T-helper 2 cell treated with Interferon-gamma antibody and Interleukin-4, amounts not matched to agents 5 μg/mL and 100 μg/mL, for 36 hours (primary cell): Measurements from ENCODE around the gene PPT1.
"Not testable (repeated sequence)": the region's sequence is repeated elsewhere in the genome, so short reads cannot be mapped to it uniquely, and the experiment has no call there.

Experiments
- DNase-seq: peaks from one replicate; pipeline ENCODE4 v3.0.0; 2021; ENCODE audit warnings: low spot score
- H3K27ac Mint-ChIP-seq: one replicate; pipeline ENCODE4 v1.8.0; 2021; ENCODE audit warnings: mild to moderate bottlenecking, mixed read lengths
- H3K27me3 Mint-ChIP-seq: one replicate; pipeline ENCODE4 v1.8.0; 2021; ENCODE audit warnings: low read depth, mixed read lengths
- H3K36me3 Mint-ChIP-seq: one replicate; pipeline ENCODE4 v1.8.0; 2021; ENCODE audit warnings: low read depth, mixed read lengths
- H3K4me1 Mint-ChIP-seq: one replicate; pipeline ENCODE4 v1.8.0; 2021; ENCODE audit warnings: low read depth, mixed read lengths
- H3K4me3 Mint-ChIP-seq: one replicate; pipeline ENCODE4 v1.8.0; 2022; ENCODE audit warnings: mild to moderate bottlenecking, moderate library complexity, mixed read lengths
- H3K9me3 Mint-ChIP-seq: one replicate; pipeline ENCODE4 v1.8.0; 2021; ENCODE audit warnings: mixed read lengths

Gene PPT1

DNA sequence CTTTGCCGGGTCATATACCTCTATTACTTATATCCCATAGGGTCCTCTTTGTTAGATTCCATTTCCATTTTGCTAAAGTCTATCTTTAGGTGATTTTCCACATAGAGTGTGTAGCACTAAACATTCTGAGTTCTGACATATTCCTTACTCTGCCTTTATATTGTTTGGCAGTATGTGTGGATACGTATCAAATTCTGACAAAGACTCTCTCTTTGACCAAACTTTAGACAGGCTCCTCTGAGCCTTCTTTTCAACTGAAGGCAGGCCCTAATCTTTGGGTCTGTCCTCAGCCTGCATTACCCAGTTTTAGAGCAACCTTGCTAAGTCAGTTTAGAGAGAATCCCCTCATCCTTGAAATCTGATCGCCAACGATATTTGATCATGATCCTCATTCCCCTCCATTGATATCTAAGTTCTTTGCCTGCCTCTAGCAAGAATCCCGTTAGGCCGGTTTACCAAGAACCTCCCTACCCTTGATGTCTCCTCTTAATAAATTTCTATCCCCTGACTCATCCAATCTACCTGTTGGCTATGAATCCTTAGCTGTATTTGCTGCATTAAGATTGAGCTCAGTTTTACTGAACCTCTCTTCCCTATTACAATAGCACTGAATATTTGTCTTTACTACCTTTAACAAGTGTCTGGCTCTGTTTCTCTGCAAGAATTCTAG is 10.4 kb upstream of the PPT1 start:
- Mint-ChIP-seq H3K4me3 (no peak overlapping the region), H3K27me3 (peaks cover 15% of the 10 kb centered on the region), H3K4me1 (peaks cover 2% of the 10 kb centered on the region), H3K27ac (no peak overlapping the region), H3K9me3 (peaks cover 38% of the 10 kb centered on the region), H3K36me3 (peaks cover 5% of the 10 kb centered on the region)
- DNase-seq = no peak

GRCh38 chr1:40105028-40105427 is 8.0 kb upstream of the PPT1 start:
- H3K36me3 Mint-ChIP-seq = peaks cover 2% of the 10 kb centered on the region
- no peak overlapping the region for H3K27ac Mint-ChIP-seq
- peaks cover 2% of the 10 kb centered on the region for H3K4me1 Mint-ChIP-seq
- H3K27me3 Mint-ChIP-seq = peaks cover 32% of the 10 kb centered on the region
- H3K9me3 Mint-ChIP-seq = peaks cover 22% of the 10 kb centered on the region
- no peak for DNase-seq
- no peak overlapping the region for H3K4me3 Mint-ChIP-seq

- peaks cover 12% of the 10 kb centered on the region for H3K9me3 Mint-ChIP-seq
- H3K27me3 Mint-ChIP-seq = peaks cover 27% of the 10 kb centered on the region
- H3K36me3 Mint-ChIP-seq = no peaks in the 10 kb centered on the region
- peaks cover 3% of the 10 kb centered on the region for H3K4me1 Mint-ChIP-seq
- no peak for DNase-seq
- no peak overlapping the region for H3K4me3 Mint-ChIP-seq
- H3K27ac Mint-ChIP-seq = no peak overlapping the region
Measured at GRCh38 chr1:40102896-40103295, 5.8 kb upstream of the PPT1 start.

DNA sequence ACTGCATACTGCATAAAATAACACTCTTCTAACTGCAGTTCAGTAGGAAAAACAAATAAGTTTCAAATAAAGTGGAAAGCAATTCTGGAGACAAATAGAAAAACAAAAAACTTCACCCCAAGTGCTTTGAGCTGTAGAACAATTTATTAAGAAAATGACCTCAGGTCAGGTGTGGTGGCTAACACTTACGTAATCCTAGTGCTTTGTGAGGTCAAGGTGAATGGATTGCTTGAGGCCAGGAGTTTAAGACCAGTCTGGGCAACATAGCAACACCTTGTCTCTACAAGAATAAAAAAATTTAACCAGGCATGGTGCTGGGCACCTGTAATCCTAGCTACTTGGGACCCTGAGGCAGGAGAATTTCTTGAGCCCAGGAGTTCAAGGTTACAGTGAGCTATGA is 5.0 kb upstream of the PPT1 start:
- Mint-ChIP-seq H3K4me1 (peaks cover 9% of the 10 kb centered on the region), H3K36me3 (no peaks in the 10 kb centered on the region), H3K27ac (no peak overlapping the region), H3K27me3 (peaks cover 24% of the 10 kb centered on the region), H3K9me3 (peaks cover 12% of the 10 kb centered on the region), H3K4me3 (no peak overlapping the region)
- no peak for DNase-seq

- Mint-ChIP-seq H3K9me3 (no peaks in the 10 kb centered on the region), H3K27me3 (peaks cover 9% of the 10 kb centered on the region), H3K27ac (peak overlapping the region; percentile 96), H3K4me1 (peaks cover 29% of the 10 kb centered on the region), H3K36me3 (peaks cover 14% of the 10 kb centered on the region), H3K4me3 (peak overlapping the region; percentile 97)
- DNase-seq = no peak
Measured at GRCh38 chr1:40096646-40096976, 441 bp downstream of the PPT1 start.

DNA sequence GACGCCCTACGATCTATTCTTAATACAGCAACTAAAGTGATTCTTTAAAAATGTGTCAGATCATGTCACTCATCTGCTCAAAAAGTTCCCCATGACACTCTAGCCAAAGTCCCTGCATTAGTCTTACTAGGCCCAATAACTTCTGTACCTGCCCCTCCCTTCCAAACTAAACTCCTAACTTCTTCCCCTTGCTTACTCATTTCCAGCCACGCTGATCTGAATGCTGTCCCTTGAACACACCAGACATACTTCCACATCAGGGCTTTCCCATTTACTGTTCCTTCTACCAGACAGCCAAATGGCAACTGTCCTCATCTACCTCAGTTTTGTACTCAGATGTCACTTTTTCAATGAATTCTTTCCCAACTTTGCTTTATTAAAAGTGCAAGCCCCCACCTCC is 1.2 kb downstream of the PPT1 start:
- H3K9me3 Mint-ChIP-seq = no peaks in the 10 kb centered on the region
- peak overlapping the region; percentile 97 for H3K4me3 Mint-ChIP-seq
- H3K4me1 Mint-ChIP-seq = peaks cover 29% of the 10 kb centered on the region
- H3K27ac Mint-ChIP-seq = no peak overlapping the region
- peaks cover 18% of the 10 kb centered on the region for H3K36me3 Mint-ChIP-seq
- no peak for DNase-seq
- H3K27me3 Mint-ChIP-seq = peaks cover 4% of the 10 kb centered on the region

- H3K9me3 Mint-ChIP-seq = no peaks in the 10 kb centered on the region
- H3K27ac Mint-ChIP-seq = peak overlapping the region; percentile 50
- peaks cover 29% of the 10 kb centered on the region for H3K4me1 Mint-ChIP-seq
- H3K4me3 Mint-ChIP-seq = no peak overlapping the region
- peaks cover 24% of the 10 kb centered on the region for H3K36me3 Mint-ChIP-seq
- no peak for DNase-seq
- H3K27me3 Mint-ChIP-seq = no peaks in the 10 kb centered on the region
Measured at GRCh38 chr1:40094466-40095110, 2.5 kb downstream of the PPT1 start.

DNA sequence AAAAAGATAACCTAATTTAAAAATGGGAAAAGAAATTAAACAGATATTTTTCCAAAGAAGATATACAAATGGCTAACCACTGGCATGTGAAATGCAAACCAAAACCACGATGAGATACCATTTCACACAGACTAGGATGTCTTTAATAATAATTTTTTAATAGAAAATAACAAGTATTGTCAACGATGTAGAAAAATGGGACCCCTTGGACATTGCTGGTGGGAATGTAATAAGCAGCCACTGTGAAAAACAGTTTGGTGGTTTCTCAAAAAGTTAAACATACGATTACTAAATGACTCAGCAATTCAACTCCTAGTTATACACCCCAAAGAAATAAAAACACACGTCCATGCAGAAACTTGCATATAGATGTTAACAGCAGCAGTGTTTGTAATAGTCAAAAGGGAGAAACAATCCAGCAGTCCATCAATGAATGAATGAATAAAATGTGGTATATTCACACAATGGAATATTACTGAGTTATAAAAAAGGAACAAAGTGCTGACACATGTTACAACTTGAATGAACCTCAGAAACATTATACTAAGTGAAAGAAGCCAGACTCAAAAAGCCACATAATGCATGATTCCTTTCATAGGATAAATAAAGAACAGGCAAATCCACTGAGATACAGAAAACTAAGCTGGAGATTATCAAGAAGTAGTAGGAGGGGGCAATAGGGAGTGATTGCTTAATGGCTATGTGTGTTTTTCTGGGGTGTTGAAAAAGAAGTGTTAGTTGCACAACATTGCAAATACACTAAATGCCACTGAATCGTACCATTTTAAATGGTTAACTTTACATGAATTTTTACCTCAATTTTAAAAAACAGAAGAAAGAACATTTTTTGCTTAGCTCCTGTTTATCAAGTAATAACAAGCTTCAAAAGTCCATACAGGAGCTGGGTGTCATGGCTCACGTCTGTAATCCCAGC is 4.1 kb downstream of the PPT1 start:
- Mint-ChIP-seq H3K27ac (no peak overlapping the region), H3K4me1 (peaks cover 29% of the 10 kb centered on the region), H3K27me3 (no peaks in the 10 kb centered on the region), H3K9me3 (no peaks in the 10 kb centered on the region), H3K36me3 (peaks cover 34% of the 10 kb centered on the region), H3K4me3 (no peak overlapping the region)
- no peak for DNase-seq

DNA sequence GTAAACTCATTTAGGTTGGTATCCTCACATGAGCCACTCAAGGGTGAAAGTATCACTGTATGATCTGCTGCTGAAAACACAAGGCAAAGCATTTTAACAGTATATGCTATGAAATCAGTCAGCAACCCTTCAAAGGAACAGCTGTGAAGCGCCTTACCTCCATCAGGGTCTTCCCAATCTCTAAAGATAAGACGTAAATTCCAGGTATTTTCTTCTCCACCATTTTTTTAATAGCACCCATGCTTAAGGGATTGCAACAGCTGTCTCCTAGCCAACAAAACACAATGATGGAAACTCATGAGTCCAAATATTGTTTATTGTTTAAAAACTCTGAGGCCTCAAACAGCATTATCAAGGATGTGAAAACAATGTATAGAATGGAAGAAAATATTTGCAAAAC is 4.8 kb downstream of the PPT1 start:
- H3K9me3 Mint-ChIP-seq = no peaks in the 10 kb centered on the region
- peaks cover 37% of the 10 kb centered on the region for H3K36me3 Mint-ChIP-seq
- no peak for DNase-seq
- H3K4me1 Mint-ChIP-seq = peaks cover 22% of the 10 kb centered on the region
- H3K27ac Mint-ChIP-seq = no peak overlapping the region
- H3K27me3 Mint-ChIP-seq = no peaks in the 10 kb centered on the region
- H3K4me3 Mint-ChIP-seq = no peak overlapping the region

- Mint-ChIP-seq H3K27me3 (no peaks in the 10 kb centered on the region), H3K9me3 (no peaks in the 10 kb centered on the region), H3K27ac (no peak overlapping the region), H3K36me3 (peaks cover 42% of the 10 kb centered on the region), H3K4me1 (peaks cover 16% of the 10 kb centered on the region), H3K4me3 (no peak overlapping the region)
- DNase-seq = no peak
Measured at GRCh38 chr1:40090652-40091355, 6.2 kb downstream of the PPT1 start.

- H3K27ac Mint-ChIP-seq, H3K4me3 Mint-ChIP-seq, H3K4me1 Mint-ChIP-seq, H3K27me3 Mint-ChIP-seq, H3K9me3 Mint-ChIP-seq: not testable (repeated sequence)
- peaks cover 38% of the 10 kb centered on the region for H3K36me3 Mint-ChIP-seq
- peak; percentile 31 for DNase-seq
Measured at GRCh38 chr1:40084750-40085149, 12.3 kb downstream of the PPT1 start.

- no peak for DNase-seq
- H3K4me1 Mint-ChIP-seq = peaks cover 5% of the 10 kb centered on the region
- H3K9me3 Mint-ChIP-seq = no peaks in the 10 kb centered on the region
- no peak overlapping the region for H3K4me3 Mint-ChIP-seq
- H3K27ac Mint-ChIP-seq = no peak overlapping the region
- no peaks in the 10 kb centered on the region for H3K27me3 Mint-ChIP-seq
- H3K36me3 Mint-ChIP-seq = peaks cover 36% of the 10 kb centered on the region
Measured at GRCh38 chr1:40081871-40082270, 15.2 kb downstream of the PPT1 start.

DNA sequence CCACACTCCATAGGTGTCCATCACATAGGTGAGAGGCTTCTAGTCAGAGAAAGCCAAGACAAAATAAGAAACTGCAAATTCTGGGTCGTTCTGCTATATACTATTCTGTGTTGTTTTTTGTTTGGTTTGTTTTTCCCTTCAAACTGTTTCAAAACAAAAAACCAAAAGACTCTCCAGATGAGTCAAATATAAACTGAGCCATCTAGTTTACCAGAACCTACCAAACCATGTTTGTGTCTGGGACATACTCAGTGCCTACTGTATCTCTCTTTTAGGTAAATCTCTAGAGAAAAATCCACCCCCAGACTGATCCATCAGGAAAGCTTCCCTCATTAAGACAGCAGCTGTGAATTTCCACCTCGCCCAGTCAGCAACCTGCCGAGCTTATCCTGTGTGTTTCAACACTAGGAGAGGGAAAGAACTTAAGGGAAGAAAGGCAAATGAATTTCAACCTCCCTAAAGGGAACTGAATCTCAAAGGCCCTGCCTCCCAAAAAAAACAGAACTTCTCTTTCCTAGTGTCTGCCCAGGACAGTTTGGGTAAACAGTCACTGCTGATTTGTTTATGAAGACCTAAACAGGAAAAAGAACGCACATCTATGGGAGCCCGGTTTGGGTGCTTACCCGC is 17.2 kb downstream of the PPT1 start:
- DNase-seq = no peak
- Mint-ChIP-seq H3K36me3 (peaks cover 27% of the 10 kb centered on the region), H3K27ac (peak overlapping the region; percentile 1), H3K4me3 (no peak overlapping the region), H3K9me3 (no peaks in the 10 kb centered on the region), H3K27me3 (no peaks in the 10 kb centered on the region), H3K4me1 (peaks cover 5% of the 10 kb centered on the region)
